ENCODE results near the gene CARMIL1.

Gene CARMIL1

DNA sequence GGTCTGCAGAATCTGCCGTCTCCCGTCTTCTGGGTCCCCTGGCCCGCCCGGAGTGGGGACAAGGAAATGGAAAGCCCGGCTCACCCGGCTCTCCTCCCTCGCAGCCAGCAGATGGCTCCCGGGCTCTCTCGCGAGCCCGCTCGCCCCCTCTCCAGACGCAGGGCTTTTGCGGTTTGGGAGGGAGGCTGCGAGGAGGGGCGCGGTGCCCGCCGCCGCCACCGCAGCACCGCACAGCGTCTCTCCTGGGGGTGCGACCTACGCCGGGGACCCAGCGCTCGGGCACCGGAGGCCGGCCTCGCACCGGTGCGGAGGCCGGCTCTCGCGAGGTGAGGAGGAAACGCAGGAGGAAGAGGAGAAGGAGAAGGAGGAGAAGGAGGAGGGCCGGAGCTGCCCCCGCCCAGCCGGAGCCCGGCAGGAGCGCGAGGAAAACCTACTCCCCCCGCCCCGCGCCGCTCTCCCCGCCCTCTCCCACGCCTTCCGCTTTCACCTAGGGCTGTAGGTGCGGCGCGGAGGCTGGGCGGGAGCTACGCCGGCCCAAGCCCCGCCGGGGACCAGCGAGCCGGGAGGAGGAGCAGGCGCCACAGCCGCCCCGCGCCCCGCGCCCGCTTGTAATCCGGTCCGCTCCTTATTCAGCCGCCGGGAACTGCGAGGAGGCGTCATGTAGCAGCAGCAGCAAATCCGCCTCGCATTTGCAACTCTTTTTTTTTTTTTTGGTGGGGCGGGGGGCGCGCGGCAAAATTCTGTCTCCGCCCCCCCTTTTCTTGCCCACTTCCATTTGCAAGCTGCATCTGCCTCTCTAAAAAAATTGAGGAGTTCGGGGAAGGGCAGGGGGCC lies at the start of gene CARMIL1:
Gene CARMIL1 (plus strand): TSS at position 461 of the 834 bp plus-strand sequence. CDS start 422 bp downstream, outside the sequence.
- peak; percentile 62 for DNase-seq

DNA sequence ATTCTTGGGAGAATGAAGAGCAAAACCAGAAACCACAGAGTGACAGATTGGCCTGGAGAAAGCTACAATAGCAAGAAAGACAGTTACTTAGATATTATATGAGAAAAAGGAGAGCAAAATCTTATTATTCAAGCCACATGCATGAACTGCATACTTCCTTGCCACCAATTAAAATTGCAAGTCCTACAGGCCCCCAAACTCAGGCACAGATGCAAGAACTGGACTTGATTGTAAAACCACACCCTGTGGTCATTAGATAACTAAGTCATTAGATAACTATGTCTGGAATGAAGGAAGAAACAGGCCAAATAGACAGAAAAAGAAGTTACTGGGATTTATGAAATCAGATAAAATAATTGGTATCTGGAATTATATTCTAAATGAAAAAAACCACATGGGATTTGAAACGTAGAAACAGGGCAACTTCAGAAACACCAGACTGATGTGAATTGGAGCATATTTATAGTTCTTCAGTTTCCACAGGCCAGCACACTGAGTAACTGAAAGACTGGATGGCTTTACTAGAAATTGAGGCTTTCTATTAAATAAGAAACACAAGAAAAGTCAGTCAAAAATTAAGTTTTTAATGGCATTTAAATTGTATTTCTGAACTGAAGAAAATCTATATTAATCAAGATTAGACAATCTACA lies 49.4 kb upstream of the CARMIL1 start:
- DNase-seq: no peak

DNA sequence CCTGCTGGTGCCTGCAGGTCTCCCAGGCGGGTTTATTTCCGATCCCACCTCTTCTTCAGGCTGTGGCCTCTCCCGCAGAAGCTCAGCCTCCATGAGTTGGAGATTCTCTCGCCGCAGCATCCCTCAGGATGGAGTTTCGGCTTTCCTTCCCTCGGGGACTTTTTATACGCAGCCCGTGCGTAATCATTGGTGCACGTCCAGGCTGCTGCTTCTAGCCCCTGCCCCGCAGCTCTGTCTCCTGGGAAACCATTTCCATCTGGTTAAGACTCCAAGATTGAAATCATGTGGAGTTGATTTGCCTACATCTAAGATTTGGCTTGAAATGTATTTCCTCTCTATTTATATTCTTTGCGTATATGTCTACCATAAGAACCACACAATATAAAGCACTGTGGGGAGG lies 46.7 kb upstream of the CARMIL1 start:
- no peak for DNase-seq

DNA sequence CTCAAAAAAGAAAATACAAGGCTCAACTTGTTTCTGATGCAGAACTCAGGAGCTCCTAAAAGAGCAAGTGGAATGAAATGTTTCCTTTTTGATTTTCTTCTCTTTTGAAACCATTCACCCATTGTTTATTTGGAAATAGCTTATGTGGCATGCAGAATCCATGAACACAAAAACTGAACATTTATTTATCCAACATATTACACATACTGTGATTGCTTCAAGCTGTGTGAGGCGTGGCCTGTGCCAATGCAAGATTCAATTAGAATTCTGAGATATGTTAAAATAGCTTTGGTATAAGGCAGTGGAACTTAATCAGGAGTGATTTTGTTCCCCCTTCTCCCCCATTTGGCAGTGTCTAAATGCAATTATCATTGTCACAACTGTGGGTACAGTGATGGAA lies 45.9 kb upstream of the CARMIL1 start:
- no peak for DNase-seq

DNA sequence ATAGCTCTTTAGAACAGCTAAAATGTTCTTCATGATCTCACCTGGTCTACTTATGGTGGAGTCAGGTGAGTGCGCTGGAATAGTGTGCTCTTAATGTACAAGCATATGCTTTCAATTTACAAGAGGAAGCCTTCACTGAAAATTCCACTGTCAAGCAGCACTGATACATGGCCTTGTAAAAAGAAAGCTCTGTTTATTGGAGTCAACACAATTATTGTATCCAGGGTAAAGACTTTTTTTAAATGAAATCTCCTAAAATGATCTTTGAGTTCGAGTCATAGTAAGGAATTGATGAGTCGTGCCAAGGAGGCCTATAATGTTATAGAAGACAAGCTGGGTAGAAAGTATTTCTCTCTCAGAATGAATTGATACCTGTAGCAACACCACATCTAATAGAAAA lies 41.6 kb upstream of the CARMIL1 start:
- DNase-seq: no peak

DNA sequence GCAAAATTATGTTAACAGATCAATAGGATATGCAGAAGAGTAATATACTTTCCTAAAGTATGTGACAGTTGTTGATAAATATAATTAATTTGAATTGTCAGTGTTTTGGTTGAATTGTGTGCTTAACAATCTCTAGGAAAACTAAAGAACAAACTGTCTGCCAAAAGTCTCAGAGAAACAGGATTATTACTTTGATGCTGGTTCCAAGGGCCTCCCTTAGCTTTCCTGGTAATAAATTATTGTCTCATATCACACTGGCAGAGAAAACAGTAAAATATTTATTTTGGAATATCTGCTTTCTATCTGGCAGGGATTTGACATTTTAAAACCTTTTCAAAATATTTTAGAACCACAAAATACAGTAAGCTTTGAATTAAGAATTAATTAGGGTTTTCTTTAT lies 40.1 kb upstream of the CARMIL1 start:
- no peak for DNase-seq

DNA sequence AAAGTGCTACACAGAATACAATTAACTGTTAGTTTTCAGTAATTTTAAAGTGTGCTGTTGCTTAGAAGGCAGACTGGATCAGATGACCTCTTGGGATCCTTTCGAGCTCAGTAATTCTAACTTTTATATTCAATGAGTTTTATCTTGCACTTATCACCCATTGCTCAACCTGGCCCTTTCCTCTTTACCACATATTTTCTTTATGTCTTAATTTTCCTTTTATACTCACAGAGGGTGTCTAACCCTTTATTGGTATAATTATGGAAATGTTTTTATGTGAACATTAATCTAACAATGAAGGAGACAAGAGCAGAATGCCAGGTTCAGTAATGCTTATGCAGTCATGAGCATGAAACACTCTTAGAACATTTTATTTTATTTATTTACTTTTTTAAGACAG lies 39.7 kb upstream of the CARMIL1 start:
- DNase-seq: no peak

DNA sequence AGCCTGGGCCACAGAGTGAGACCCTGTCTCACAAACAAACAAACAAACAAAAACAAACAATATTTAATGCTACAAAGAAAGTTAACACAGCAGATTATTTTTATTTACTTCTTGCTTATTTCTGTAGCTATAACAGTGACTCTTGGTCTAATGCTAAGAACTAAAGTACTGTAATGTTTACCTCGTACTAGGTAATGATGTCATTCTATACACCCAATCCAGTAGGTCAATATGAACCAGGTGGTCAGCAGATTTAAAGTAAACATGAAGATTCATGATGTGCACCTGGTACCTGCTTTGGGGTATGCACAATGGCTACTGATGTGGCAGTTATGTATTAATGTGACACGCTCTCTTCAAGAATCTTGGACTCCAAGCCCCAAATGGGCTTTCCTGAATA lies 36.6 kb upstream of the CARMIL1 start:
- no peak for DNase-seq

DNA sequence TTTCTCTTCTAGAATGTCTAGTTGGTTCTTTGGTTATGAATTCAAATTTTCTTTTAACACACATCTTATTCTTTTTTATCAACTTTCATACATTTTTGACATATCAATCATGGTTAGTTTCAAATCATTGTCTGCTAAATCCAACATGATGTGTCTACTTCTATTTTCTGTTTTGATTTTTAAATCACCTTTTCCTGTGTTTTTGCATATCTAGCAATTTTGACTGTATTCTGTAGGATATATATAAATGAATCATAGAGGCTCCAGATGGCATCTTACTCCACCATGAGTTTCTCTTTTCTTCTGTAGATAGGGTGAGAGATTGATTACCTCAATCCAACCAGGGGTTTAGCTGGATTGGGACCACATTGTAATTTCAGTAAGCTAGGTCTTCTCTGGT lies 34.3 kb upstream of the CARMIL1 start:
- DNase-seq: no peak

DNA sequence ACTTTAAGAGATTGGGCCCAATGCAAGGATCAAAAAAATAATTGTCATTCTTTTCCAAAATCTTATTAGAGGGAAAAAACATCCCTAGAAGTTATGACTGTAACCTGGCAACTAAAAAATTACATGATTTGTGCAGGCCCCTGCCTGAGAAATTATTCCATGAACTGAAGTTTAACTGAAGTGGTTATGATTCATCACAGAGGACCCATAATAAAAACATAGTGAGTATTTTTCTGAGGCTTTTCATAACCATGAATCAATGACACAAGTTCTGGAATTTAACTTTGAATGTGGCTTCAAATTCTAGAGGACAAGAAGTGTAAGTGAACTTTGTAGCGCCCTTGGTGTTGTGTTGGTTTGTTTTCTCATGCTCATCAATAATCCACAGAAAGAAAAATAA lies 31.1 kb upstream of the CARMIL1 start:
- DNase-seq: no peak

DNA sequence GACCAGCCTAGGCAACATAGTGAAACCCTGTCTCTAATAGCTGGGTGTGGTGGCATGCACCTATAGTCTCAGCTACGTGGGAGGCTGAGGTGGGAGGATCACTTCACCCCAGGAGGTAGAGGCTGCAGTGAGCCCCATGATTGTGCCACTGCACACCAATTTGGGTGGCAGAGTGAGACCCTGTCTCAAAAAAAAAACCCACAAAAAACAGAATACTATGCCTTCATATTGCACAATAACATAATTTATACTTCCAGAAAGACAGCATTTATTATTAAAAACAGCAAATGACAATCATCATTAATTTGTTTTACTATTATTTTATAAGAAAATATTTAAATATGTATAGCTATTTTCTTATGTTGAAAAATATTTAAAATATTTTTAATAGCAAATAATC lies 30.0 kb upstream of the CARMIL1 start:
- DNase-seq: no peak

DNA sequence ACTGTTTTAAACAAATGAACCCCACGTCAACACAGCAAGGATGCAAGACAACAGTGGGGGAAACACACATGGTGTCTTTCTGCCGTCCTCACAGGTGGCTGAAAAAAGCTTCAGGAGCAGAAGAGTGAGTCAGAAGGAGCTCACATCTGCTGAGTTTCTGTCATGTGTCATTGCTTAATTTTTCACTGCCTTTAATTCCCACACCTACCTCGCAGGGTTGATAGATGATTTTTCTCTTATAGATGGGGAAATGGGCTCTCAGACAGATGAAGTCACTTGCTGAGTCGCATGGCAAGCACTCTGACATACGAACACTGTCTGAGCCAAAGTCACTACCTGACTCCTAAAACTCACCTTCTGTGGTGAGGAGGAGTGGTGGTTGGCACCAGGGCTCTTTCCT lies 28.3 kb upstream of the CARMIL1 start:
- no peak for DNase-seq

DNA sequence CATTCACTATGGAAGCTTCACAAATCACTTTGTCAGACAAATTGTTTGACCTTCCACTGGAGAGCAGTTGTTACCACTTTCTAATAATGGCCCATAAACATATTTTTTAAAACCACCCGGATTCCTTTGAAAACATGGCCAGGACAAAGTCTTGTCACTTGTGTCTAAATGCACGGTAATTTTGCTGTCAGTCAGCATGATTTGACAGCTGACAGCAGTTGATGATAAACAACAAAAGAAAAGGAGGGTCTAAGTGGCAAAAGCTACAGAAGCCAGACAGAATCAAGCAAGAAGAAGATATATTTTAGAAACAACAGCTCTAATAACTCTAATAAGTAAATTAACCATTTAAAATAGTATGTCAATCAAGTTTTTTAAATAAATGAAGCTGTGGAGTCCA lies 27.7 kb upstream of the CARMIL1 start:
- DNase-seq: no peak

DNA sequence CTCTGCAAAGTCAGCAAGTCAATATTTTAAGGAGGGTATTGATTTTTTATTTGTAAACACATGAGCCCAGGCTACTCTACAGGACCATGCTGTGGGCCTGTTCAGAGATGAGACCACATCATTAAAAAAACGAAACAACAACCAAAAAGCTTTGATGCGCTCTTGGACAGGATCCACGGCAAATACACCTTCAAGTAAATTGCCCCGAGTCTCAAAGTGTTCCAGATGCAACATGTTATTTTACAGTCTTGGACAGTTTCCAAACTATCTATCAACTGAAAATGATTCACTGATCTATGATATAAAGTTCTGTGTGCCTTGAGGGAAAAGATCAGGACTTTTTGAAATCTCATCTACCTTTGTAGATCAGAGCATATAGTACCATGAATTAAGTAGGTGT lies 25.8 kb upstream of the CARMIL1 start:
- no peak for DNase-seq

DNA sequence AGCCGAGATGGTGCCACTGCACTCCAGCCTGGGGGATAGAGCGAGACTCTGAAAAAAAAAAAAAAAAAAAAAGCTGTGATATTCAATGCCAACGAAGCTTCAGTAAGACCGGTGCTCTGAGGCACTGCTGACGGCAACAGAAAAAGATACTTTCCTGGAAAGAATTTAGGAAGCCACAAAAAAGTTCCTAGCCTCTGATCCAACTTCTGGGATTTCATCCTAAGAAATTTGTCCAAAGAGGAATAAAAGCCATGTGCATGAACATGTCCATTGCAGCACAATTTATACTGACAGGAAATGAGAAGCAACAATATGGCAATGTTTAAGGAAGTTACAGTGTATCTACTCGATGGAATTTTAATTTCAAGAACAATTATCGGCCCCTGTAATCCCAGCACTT lies 24.5 kb upstream of the CARMIL1 start:
- DNase-seq: no peak

DNA sequence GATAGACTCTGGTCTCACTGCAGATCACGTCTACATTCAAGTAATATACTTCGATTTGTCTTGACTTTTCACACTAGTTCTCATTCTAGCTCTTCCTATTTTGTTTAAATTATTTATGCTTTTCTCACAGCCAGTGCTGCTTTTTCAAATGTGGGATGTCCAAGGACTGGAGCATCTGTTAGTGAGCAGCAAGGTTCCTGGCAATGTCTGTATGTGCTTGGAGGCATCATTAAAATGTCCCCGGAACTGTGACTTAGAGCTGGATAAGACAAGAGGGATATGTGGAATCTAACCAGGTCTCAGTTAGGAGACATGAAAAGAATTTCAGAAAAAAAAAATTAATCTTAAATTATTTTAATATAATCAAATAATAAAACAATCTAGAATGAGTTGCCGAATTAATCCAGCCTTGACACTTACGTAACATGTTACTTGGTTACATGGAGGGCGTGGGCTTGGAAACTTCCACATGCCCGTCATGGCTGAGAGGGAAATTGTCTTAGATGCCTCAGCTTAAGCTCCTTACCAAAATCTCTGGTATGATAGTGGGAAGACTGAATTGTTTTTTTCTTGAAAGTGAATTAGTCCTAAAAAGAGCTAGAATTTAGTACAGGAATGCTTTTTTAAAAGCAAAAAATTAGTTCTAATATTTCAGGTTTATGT lies 21.4 kb upstream of the CARMIL1 start:
- no peak for DNase-seq

DNA sequence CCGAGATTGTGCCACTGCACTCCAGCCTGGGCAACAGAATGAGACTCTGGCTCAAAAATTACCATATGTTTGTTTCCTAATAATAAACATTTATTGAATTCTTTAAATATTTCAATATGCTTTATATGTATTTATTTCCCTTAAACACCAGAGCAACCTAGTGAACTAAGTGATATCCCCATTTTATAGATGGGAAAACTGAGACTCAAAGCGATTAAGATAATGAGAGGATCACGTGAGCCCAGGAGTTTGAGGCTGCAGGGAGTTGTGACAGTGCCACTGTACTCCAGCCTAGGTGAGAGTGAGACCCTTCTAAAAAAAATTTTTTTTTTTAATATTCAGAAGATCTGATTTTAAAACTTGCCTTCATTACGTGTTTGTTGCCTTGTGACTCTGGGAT lies 19.4 kb upstream of the CARMIL1 start:
- no peak for DNase-seq

DNA sequence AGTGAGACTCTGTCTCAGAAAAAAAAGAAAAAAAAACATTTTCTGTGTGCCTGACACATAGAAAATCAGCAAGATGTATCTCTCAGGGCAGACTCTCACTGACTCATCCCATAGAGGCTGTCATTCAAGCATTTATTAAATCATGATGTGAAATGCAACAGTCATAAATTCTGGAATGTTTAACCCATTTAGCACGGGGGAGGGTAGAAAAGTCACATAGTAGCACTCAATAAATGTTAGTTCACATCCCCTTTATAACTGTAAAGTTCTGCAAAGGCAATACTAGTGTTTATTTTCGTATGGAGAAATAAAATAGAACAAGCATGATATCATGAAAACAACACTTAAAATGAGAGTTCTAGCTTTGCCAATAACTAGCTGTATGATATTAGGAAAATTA lies 15.5 kb upstream of the CARMIL1 start:
- no peak for DNase-seq

DNA sequence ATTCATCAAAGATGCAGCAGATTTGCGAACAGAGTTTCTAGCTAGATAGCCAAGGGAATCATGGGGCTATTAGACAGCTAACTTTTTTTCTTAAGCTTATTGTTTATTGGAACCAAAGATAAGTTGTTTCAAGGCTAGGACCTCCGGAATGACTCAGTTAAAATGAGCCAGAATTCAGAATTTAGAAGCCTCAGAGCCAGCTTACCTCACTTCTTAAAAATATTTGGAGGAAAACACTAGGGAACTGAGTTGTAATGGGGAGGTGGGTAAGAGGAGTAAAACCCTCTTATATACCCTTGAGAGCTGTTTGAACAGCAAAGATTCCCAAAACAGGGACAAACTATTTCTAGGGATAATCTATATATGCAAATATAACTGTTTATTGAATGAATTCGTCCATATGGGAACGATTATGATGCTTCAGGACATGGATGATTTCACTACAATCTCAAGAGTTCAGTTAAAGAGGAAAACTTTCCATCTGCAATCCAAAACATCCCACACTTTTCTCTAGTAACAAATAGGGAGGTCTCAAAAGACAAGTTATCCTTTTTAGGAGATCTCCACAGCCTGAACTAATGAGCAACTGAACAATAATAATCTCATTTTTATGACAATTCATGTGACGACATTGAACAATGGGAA lies 12.6 kb upstream of the CARMIL1 start:
- DNase-seq: no peak

DNA sequence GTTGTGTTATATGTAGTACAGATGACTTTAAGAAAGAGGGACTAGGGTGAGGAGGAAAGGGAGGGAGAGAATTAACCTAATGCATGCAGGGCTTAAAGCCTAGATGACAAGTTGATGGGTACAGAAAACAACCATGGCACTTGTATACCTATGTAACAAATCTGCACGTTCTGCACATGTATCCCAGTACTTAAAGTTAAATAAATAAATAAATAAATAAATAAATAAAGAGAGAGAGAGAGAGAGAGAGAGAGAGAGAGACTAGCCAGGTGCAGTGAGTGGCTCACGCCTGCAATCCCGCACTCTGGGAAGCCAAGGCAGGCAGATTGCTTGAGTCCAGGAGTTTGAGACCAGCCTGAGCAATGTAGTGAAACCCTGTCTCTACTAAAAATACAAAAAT lies 11.5 kb upstream of the CARMIL1 start:
- DNase-seq: no peak

DNA sequence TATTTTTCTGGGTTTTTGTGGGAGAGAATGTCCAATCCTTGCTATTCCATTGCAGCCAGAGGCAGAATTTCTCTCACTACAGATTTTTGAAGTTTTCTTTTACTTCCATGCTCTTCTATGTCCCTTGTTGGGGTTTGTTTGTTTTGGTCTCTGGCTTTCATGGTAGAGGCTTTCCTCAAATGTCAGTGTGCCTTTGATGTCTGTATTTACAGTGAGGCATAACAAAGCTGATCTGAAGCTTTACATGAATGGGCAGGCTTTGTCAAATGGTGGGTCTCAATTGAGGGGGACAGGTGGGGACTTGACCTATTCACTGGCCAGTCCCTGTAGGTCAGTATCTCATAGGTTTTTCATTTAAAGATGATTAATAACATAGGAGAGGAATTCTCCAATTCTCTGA lies 8.6 kb upstream of the CARMIL1 start:
- DNase-seq: no peak

DNA sequence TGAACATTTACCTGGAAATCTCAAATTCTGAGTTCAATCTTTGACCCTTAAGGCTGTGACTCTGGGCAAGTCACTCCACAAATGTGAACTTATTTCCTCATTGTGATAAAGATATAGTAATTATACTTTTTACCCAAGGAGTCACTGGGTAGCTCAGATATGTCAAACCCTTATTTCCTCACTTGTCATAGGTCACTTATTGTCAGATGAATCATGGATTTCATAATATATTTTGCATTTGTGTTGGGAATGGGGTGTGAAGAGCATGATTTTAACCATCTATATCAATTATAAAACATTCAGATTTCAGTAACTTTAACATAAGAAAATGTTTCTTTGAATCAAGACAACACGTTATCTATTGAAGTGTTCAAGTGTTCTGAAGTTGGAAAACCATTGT lies 3.7 kb upstream of the CARMIL1 start:
- no peak for DNase-seq

DNA sequence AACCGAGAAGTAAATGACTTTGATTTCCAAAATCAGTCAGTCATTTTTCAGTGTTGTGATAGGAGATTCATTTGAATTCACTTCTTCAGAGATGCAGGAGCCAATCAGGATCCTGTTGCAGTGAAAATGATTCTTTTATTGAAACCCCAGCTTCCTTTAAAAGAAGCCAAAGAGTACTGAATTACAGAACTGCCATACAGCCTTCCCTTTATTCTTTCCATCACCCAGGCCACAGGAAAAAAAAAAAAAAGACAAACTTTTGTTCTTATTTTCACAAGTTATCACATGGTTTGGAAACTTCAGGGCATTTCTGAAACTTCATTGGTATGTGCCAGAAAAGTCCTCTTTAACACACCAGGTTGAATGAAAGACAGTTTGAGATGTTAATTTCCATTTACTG lies 1.8 kb upstream of the CARMIL1 start:
- DNase-seq: no peak

DNA sequence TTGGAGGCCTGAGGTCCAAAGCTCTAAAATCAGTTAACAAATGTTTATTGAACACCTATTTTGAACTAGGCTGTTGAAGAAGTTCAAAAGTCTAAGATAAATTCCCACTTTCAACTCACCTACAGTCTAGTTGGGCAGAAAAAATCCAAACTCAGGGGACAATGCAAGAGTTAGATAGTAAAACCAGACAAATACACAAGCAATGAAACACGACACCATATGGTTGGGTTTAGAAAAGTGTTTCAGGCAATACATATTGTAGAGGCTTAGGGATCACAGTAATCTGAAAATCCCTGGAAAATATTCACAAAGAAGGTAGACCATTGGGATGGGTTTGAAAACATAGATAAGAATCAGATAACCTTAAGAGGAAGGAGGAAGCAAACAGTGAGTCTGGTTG lies 1.3 kb upstream of the CARMIL1 start:
- no peak for DNase-seq

Data from activated CD4-positive, alpha-beta T cell treated with anti-CD3 and anti-CD28 coated beads, Interleukin-2, amount 50 U/mL, for 1 hour (primary cell).